ENCODE measurements around the gene NDFIP2.

- TF ChIP-seq CTCF (IDR thresholded peaks at IDR 0.05) (no peak), POLR2A (IDR thresholded peaks at IDR 0.05) (no peak), EP300 (IDR thresholded peaks at IDR 0.05; ENCODE audit: low read depth) (no peak), POLR2AphosphoS5 (IDR thresholded peaks at IDR 0.05) (no peak)
Measured at GRCh38 chr13:79528356-79528755, 47.4 kb downstream of the NDFIP2 start.

Measured in transverse colon (tissue), 4 donors.